ENCODE results near the gene TNKS1BP1.

The TNKS1BP1 gene, protein sequence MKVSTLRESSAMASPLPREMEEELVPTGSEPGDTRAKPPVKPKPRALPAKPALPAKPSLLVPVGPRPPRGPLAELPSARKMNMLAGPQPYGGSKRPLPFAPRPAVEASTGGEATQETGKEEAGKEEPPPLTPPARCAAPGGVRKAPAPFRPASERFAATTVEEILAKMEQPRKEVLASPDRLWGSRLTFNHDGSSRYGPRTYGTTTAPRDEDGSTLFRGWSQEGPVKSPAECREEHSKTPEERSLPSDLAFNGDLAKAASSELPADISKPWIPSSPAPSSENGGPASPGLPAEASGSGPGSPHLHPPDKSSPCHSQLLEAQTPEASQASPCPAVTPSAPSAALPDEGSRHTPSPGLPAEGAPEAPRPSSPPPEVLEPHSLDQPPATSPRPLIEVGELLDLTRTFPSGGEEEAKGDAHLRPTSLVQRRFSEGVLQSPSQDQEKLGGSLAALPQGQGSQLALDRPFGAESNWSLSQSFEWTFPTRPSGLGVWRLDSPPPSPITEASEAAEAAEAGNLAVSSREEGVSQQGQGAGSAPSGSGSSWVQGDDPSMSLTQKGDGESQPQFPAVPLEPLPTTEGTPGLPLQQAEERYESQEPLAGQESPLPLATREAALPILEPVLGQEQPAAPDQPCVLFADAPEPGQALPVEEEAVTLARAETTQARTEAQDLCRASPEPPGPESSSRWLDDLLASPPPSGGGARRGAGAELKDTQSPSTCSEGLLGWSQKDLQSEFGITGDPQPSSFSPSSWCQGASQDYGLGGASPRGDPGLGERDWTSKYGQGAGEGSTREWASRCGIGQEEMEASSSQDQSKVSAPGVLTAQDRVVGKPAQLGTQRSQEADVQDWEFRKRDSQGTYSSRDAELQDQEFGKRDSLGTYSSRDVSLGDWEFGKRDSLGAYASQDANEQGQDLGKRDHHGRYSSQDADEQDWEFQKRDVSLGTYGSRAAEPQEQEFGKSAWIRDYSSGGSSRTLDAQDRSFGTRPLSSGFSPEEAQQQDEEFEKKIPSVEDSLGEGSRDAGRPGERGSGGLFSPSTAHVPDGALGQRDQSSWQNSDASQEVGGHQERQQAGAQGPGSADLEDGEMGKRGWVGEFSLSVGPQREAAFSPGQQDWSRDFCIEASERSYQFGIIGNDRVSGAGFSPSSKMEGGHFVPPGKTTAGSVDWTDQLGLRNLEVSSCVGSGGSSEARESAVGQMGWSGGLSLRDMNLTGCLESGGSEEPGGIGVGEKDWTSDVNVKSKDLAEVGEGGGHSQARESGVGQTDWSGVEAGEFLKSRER (N-terminal part only)

DNA sequence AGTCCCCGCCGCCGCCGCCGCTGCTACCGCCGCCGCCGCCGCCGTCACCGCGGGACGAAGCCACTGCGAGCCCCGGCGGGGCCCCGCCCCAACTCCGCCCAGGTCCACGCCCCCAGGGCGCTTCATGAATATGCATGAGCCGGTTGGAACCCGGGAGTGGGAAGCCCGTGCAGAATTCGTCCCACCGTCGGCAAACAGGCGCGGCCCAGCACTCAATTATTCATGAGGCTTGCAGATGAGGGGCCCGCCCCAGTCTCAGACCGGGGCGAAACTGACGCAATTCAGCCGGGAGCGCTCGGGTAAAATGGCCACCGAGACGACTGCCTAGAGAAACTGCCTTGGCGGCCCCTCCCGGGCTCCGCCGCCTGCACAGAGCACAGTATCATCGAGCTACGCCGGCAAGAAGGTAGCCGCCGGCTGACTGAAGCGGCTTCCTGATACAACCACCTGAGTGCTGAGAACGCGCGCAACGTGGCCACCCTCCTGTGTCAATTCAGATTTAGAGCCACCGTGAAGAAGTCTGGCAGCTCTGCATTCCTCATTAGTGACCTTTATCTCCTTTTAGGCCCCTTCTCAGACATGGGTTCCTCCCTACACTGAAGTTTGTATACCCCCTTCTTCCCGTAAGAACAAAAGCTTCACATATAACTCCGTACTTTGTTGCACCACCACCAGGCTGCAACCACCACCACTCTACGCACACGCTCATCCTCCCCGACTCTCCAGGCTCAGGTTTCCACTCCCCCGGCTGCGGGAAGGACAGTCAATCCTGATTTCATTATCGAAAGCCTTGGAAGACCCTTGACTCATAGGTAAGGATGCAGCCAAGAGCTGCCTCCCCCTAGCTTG, at the start of gene TNKS1BP1:
TNKS1BP1 (minus strand) TSS at position 67 of the 849 bp plus-strand sequence. CDS start 3,067 bp downstream, outside the sequence.
- H3K9ac ChIP-seq = peak within 1 kb of the TSS; percentile 65
- H3K36me3 ChIP-seq (ENCODE audit: insufficient read depth) = peaks cover 3% of the 10 kb centered on the region; the same call in 1 of the 2 replicates
- H3K27ac ChIP-seq = peak within 1 kb of the TSS; percentile 86
- H2AFZ ChIP-seq (ENCODE audit: low read depth) = peak within 1 kb of the TSS; percentile 45
- H3K4me3 ChIP-seq (IDR thresholded peaks at IDR 0.05; ENCODE audit: insufficient read depth, low read depth, low read length) = no peak within 1 kb of the TSS
- peaks cover 49% of the 10 kb centered on the region for H3K4me1 ChIP-seq (ENCODE audit: low read depth, poor library complexity, severe bottlenecking)
- H3K27me3 ChIP-seq (ENCODE audit: insufficient read depth, low read depth) = no peaks in the 10 kb centered on the region
- peaks cover 12% of the 10 kb centered on the region; the same call in 1 of the 2 replicates for H3K79me2 ChIP-seq (ENCODE audit: insufficient read depth, low read depth)
- H3K4me2 ChIP-seq = peak within 1 kb of the TSS; percentile 91
- no peak for TF ChIP-seq CTCF (conservative IDR thresholded peaks at IDR 0.05; ENCODE audit: low read depth, low read length)
- no peaks in the 10 kb centered on the region for H4K20me1 ChIP-seq (ENCODE audit: insufficient read depth)

GRCh38 chr11:57373146-57373545, 48.4 kb upstream of the TNKS1BP1 start:
- Histone ChIP-seq H3K27ac (no peak overlapping the region), H3K27me3 (ENCODE audit: insufficient read depth, low read depth) (no peaks in the 10 kb centered on the region), H3K4me2 (no peak overlapping the region), H3K4me1 (ENCODE audit: low read depth, poor library complexity, severe bottlenecking) (no peaks in the 10 kb centered on the region), H3K4me3 (IDR thresholded peaks at IDR 0.05; ENCODE audit: insufficient read depth, low read depth, low read length) (no peak overlapping the region), H3K36me3 (ENCODE audit: insufficient read depth) (no peaks in the 10 kb centered on the region), H3K79me2 (ENCODE audit: insufficient read depth, low read depth) (no peaks in the 10 kb centered on the region), H4K20me1 (ENCODE audit: insufficient read depth) (no peaks in the 10 kb centered on the region), H3K9ac (no peak overlapping the region), H2AFZ (ENCODE audit: low read depth) (no peak overlapping the region)
- no peak for TF ChIP-seq CTCF (conservative IDR thresholded peaks at IDR 0.05; ENCODE audit: low read depth, low read length)

DNA sequence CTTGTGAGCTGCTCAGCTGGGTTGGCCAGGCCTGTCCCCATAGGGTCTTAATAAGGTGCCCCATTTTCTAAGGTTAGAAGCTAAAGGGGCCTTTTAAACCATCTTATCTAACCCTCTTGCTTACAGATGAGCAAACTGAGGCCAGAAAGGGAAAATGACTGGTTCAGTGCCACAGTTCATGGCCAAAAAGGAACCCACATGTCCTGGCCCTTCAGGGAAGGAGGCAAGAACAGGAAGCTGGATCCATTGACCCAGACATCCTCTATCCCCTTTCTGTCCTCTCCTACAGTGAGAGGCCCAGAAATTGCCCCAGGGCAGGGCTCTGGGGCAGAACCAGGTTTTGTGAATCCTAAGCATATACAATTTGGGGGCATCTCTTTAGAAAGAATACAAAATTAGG, 46.2 kb upstream of the TNKS1BP1 start:
- Histone ChIP-seq H3K27me3 (ENCODE audit: insufficient read depth, low read depth) (no peaks in the 10 kb centered on the region), H3K36me3 (ENCODE audit: insufficient read depth) (no peaks in the 10 kb centered on the region), H4K20me1 (ENCODE audit: insufficient read depth) (no peaks in the 10 kb centered on the region), H3K9ac (no peak overlapping the region), H3K79me2 (ENCODE audit: insufficient read depth, low read depth) (no peaks in the 10 kb centered on the region), H2AFZ (ENCODE audit: low read depth) (no peak overlapping the region), H3K4me3 (IDR thresholded peaks at IDR 0.05; ENCODE audit: insufficient read depth, low read depth, low read length) (no peak overlapping the region), H3K27ac (no peak overlapping the region), H3K4me1 (ENCODE audit: low read depth, poor library complexity, severe bottlenecking) (no peaks in the 10 kb centered on the region), H3K4me2 (no peak overlapping the region)
- no peak for TF ChIP-seq CTCF (conservative IDR thresholded peaks at IDR 0.05; ENCODE audit: low read depth, low read length)
